GM10248 (cell line): ENCODE results near the gene ATP6V0E1.
"Not testable (repeated sequence)": the region's sequence is repeated elsewhere in the genome, so short reads cannot be mapped to it uniquely, and the experiment has no call there.

Experiments used
- CTCF ChIA-PET: fragments of 300-600 bp; sonication (Branson Sonifier 250); formaldehyde crosslinking; extraction: SDS; loops from one replicate; lab custom pipeline; 2021; ENCODE audit warnings: antibody characterized with exemption; lab: Yijun Ruan, JAX
- POLR2A ChIA-PET: fragments of 350-650 bp; sonication (Branson Sonifier 250); formaldehyde crosslinking; extraction: SDS; loops from one replicate; lab custom pipeline; 2020; ENCODE audit warnings: antibody characterized with exemption; lab: Yijun Ruan, JAX
- DNase-seq: peaks from one replicate; pipeline ENCODE4 v3.0.0; 2012; ENCODE audit errors: extremely low spot score
- TF ChIP-seq, protein P1 (sequence below): IDR thresholded peaks from 2 replicates; pipeline ENCODE4 v1.5.1; 2012; ENCODE audit warnings: mild to moderate bottlenecking, low read depth; ENCODE audit errors: extremely low read depth, missing control alignments, control extremely low read depth

Gene ATP6V0E1

GRCh38 chr5:173075970-173076369 lies 92.4 kb downstream of the ATP6V0E1 start:
- DNase-seq, result no peak
- CTCF ChIA-PET, result interaction anchor here (1.2 kb wide), 1 partner anchor 10 kb away, joined by 4 read pairs; no protein-coding TSS in a partner anchor
- TF ChIP-seq, protein P1, sequence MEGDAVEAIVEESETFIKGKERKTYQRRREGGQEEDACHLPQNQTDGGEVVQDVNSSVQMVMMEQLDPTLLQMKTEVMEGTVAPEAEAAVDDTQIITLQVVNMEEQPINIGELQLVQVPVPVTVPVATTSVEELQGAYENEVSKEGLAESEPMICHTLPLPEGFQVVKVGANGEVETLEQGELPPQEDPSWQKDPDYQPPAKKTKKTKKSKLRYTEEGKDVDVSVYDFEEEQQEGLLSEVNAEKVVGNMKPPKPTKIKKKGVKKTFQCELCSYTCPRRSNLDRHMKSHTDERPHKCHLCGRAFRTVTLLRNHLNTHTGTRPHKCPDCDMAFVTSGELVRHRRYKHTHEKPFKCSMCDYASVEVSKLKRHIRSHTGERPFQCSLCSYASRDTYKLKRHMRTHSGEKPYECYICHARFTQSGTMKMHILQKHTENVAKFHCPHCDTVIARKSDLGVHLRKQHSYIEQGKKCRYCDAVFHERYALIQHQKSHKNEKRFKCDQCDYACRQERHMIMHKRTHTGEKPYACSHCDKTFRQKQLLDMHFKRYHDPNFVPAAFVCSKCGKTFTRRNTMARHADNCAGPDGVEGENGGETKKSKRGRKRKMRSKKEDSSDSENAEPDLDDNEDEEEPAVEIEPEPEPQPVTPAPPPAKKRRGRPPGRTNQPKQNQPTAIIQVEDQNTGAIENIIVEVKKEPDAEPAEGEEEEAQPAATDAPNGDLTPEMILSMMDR, result no peak
- POLR2A ChIA-PET, result no interaction called here

GRCh38 chr5:173076471-173076870 lies 92.9 kb downstream of the ATP6V0E1 start:
- CTCF ChIA-PET, result interaction anchor here (1.2 kb wide), 1 partner anchor 11 kb away, joined by 4 read pairs; no protein-coding TSS in a partner anchor
- DNase-seq, POLR2A ChIA-PET: not testable (repeated sequence)

DNA sequence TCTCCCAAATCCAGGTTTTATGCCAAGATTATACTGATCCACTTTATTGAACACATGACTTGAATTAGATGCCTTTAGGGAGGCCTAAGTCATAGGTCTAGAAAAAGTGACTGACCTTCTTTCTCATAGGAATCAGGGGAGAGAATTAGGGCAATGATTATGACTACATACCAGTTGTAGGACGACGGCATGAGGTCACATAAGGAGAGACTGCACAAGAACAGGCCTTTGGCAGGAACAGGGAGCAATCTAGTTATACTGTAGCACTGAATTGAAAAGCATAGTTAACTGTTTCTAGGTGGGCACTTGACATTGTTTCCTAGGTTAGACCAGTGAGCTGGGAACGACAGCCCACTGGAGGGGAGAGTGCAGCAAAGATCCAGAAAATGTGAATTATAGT lies 95.3 kb downstream of the ATP6V0E1 start:
- ChIA-PET CTCF (no interaction called here), POLR2A (no interaction called here)
- TF ChIP-seq, protein P1, result no peak
- DNase-seq, result no peak
